Thyroid gland (tissue), 4 donors: Measurements from ENCODE around the gene RPL10A. TPM values are rescaled to one million over a fixed set of nuclear protein-coding genes. Genes with fewer than 3 reads are reported as not detected.

Source experiments
- DNase-seq, 2 donors: peaks; one replicate each; pipeline ENCODE4 v3.0.0-alpha.2; 2019
- H3K27ac ChIP-seq, 3 donors: fragments of 200-600 bp; sonication (generic); 1 replicate in 2 of 3; 2 replicates in 1 of 3; pipeline ENCODE4 v1.5.1; 2016 to 2019; ENCODE audit warnings: mild to moderate bottlenecking in 1 of 3, moderate library complexity in 1 of 3
- H3K27me3 ChIP-seq: fragments of 200-600 bp; sonication (generic); one replicate; pipeline ENCODE4 v1.5.1; 2019
- H3K36me3 ChIP-seq, 2 donors: fragments of 200-600 bp; sonication (generic); one replicate each; pipeline ENCODE4 v1.5.1; 2016 to 2019
- H3K4me1 ChIP-seq, 2 donors: fragments of 200-600 bp; sonication (generic); one replicate each; pipeline ENCODE4 v1.5.1; 2017 to 2019
- H3K4me3 ChIP-seq, 3 donors: fragments of 200-600 bp; sonication (generic); replicated peaks in 1 of 3; 1 replicate in 2 of 3; 2 replicates in 1 of 3; pipeline ENCODE4 v1.5.1; 2016; ENCODE audit warnings: mild to moderate bottlenecking in 1 of 3
- H3K9me3 ChIP-seq: fragments of 200-600 bp; sonication (generic); one replicate; pipeline ENCODE4 v1.5.1; 2017
- POLR2A ChIP-seq, 2 donors: fragments of 450-650 bp; IDR thresholded peaks; one replicate each; pipeline ENCODE4 v1.6.1; 2017; ENCODE audit warnings: antibody characterized with exemption in 2 of 2, mild to moderate bottlenecking in 2 of 2, moderate library complexity in 1 of 2
- WGBS, 2 donors: methylation state at CpG; one replicate each; pipeline ENCODE4 v1.1.5; 2017; 5-methylcytosine and 5-hydroxymethylcytosine counted together
- intact Hi-C: fragments of 100-400 bp; cut with DNase I; formaldehyde crosslinking; loops from one replicate; pipeline ENCODE4 v1.15.1; 2023
- total RNA-seq, 4 donors: library from RNA; depleted of rRNA; stranded (reverse); fragments of >200 nt; gene quantifications; one replicate each; pipeline ENCODE4 v1.2.3, GENCODE V29; 2016
- TF ChIP-seq, protein P1 (sequence below), 6 experiments: fragments of 200-600 bp in 3 of 6; fragments of 450-650 bp in 3 of 6; sonication (generic) in 3 of 6; IDR thresholded peaks; one replicate each; pipeline ENCODE4 v1.5.1; 2016 to 2019; ENCODE audit warnings: antibody characterized with exemption in 6 of 6, mild to moderate bottlenecking in 2 of 6, inconsistent platforms in 1 of 6, moderate library complexity in 1 of 6

RPL10A gene
- total RNA-seq, 4 donors from 2014 or later = 1,123 to 2,881 (median 1,235) TPM

DNA sequence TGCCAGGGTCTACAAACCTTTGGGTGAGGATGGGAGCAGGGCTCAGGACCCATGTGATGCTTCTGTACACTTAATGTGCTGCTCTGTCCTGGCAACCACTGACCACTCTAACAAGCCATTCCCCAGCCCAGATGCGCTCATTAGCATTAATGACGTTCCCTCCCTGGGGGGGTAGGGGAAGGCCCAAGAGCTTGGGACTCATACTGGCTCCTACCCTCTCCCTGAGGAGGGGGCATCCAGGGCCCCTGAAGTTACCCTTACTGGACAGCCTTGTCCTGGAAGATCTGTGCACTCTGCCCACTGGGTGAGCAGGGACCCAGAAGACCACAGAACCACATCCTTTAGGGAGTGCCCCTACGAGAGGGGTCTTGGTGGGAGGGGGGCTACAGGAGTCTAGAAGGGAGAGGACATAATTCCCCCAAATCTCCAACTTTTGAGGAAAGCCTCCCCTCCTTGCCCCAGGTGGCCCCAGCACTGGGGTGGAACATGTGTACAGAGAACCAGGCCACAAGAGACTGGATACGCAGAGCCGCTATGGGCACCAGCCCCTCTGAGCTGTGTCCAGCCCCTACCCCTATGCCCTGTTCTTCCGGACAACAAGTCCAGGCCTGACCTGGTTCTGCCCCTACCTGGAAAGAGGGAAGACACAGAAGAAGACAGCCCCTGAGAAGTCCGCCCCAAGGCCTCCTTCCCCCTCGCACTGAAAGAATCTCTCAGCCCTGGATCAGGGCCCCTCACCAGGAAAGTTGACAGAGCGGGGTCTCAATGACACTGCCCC is 27.2 kb downstream of the RPL10A start:
- H3K27ac ChIP-seq = peak overlapping the region in 2 of 3 donors; percentile 82 to 90
- H3K27me3 ChIP-seq = no peaks in the 10 kb centered on the region
- 80 to 85% methylated on average over 8 to 9 of the region's 9 CpGs for WGBS, 2 donors
- no peaks in the 10 kb centered on the region for H3K9me3 ChIP-seq
- TF ChIP-seq, protein P1, sequence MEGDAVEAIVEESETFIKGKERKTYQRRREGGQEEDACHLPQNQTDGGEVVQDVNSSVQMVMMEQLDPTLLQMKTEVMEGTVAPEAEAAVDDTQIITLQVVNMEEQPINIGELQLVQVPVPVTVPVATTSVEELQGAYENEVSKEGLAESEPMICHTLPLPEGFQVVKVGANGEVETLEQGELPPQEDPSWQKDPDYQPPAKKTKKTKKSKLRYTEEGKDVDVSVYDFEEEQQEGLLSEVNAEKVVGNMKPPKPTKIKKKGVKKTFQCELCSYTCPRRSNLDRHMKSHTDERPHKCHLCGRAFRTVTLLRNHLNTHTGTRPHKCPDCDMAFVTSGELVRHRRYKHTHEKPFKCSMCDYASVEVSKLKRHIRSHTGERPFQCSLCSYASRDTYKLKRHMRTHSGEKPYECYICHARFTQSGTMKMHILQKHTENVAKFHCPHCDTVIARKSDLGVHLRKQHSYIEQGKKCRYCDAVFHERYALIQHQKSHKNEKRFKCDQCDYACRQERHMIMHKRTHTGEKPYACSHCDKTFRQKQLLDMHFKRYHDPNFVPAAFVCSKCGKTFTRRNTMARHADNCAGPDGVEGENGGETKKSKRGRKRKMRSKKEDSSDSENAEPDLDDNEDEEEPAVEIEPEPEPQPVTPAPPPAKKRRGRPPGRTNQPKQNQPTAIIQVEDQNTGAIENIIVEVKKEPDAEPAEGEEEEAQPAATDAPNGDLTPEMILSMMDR (IDR thresholded peaks at IDR 0.05) = no peak
- TF ChIP-seq POLR2A (IDR thresholded peaks at IDR 0.05) = no peak
- H3K4me3 ChIP-seq = peak overlapping the region in 2 of 3 donors; percentile 89 to 91
- intact Hi-C loops = no loop called here
- DNase-seq = peak in 1 of 2 donors; percentile 16
- peaks cover 10 to 64% of the 10 kb centered on the region in 2 donors for H3K4me1 ChIP-seq
- H3K36me3 ChIP-seq = no peaks in the 10 kb centered on the region

DNA sequence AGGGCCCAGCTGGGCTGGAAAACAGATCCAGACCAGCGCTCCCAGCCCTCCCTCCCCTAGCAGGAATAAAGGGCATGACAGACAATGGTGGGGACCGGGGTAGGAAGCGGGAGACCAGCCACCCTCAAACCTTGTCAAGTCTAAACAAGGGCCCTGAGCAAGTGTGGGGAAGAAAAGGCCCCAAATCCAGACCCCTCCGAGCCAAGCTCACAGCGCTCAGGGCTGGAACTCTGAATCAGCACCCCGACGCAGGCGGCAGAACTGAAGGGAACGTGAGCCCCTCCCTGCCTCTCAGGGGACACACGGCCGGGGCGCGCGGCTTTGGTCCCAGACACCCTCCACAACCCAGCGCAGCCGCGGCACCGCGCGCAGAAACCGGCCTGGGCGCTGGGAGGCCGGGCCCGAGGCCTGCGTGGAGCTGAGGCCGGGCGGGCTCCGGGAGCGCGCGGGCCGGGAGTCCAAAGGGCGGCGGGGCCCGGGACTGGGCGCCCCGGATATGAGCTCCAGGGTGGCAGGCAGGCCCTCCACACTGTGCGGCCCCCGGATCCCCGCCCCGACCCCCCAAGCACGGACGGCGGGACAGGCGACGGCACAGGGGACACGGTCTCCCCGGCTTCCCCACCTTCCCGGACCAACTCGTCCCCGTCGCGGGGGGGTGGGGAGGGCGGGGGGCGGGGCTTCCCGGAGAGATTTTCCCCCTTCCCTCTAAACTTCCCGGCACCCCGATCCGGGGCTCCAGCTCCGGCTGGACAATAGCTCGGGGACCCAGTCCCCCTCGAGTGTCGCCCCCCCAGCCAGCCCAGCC is 28.0 kb downstream of the RPL10A start:
- WGBS, 2 donors = 4 to 5% methylated on average over 13 to 15 of the region's 63 CpGs
- no peaks in the 10 kb centered on the region for H3K9me3 ChIP-seq
- H3K4me1 ChIP-seq = peaks cover 6 to 56% of the 10 kb centered on the region in 2 donors
- H3K27me3 ChIP-seq = no peaks in the 10 kb centered on the region
- peak overlapping the region; percentile 78 to 90 (median 82) for H3K27ac ChIP-seq
- H3K36me3 ChIP-seq = no peaks in the 10 kb centered on the region
- no peak for TF ChIP-seq POLR2A (IDR thresholded peaks at IDR 0.05)
- TF ChIP-seq, protein P1 (IDR thresholded peaks at IDR 0.05) = no peak
- H3K4me3 ChIP-seq = peak overlapping the region; percentile 35 to 91 (median 89)
- intact Hi-C loops = no loop called here
- DNase-seq = peak; percentile 53 to 54

GRCh38 chr6:35496841-35497570 is 28.8 kb downstream of the RPL10A start, which contains the start of gene TEAD3:
TEAD3 (minus strand) TSS chr6:35497079.
- TF ChIP-seq, protein P1 (IDR thresholded peaks at IDR 0.05) = no peak
- TF ChIP-seq POLR2A (IDR thresholded peaks at IDR 0.05) = peak in 1 of 2 donors; percentile 60
- H3K4me1 ChIP-seq = peaks cover 6 to 48% of the 10 kb centered on the region in 2 donors
- peak; percentile 57 to 65 for DNase-seq

GRCh38 chr6:35497571-35498421 is 29.6 kb downstream of the RPL10A start:
- no peaks in the 10 kb centered on the region for H3K27me3 ChIP-seq
- WGBS, 2 donors = 5 to 7% methylated on average over 33 to 39 of the region's 77 CpGs
- H3K9me3 ChIP-seq = no peaks in the 10 kb centered on the region
- peak overlapping the region; percentile 31 to 91 (median 63) for H3K4me3 ChIP-seq
- intact Hi-C loops = no loop called here
- H3K4me1 ChIP-seq = peaks cover 6 to 40% of the 10 kb centered on the region in 2 donors
- DNase-seq = peak; percentile 51 to 66
- no peaks in the 10 kb centered on the region for H3K36me3 ChIP-seq
- H3K27ac ChIP-seq = peak overlapping the region; percentile 58 to 93 (median 80)
- TF ChIP-seq POLR2A (IDR thresholded peaks at IDR 0.05) = no peak
- TF ChIP-seq, protein P1 (IDR thresholded peaks at IDR 0.05) = no peak

More at GRCh38 chr6:35496841-35497570, 28.8 kb downstream of the RPL10A start, which contains the start of gene TEAD3:
- 0 to 1% methylated on average over 7 to 29 of the region's 98 CpGs for WGBS, 2 donors
- Histone ChIP-seq H3K27ac (peak within 1 kb of the TSS; percentile 78 to 93 (median 82)), H3K27me3 (no peaks in the 10 kb centered on the region), H3K9me3 (no peaks in the 10 kb centered on the region), H3K4me3 (peak within 1 kb of the TSS; percentile 63 to 91 (median 89)), H3K36me3 (no peaks in the 10 kb centered on the region)
- intact Hi-C loops = no loop called here
